ENCODE data around the gene SENP2.

GRCh38 chr3:185647134-185647879 is 61.2 kb downstream of the SENP2 start:
- no peak for TF ChIP-seq GLIS3 (CRISPR knock-in tag; IDR thresholded peaks at IDR 0.05)
- no peak for TF ChIP-seq PATZ1 (CRISPR knock-in tag; IDR thresholded peaks at IDR 0.05; ENCODE audit: borderline replicate concordance)
- TF ChIP-seq ZFP30 (CRISPR knock-in tag; IDR thresholded peaks at IDR 0.05) = no peak
- TF ChIP-seq TCF4 (CRISPR knock-in tag; IDR thresholded peaks at IDR 0.05; ENCODE audit: borderline replicate concordance) = no peak
- no peak for TF ChIP-seq PPARA (CRISPR knock-in tag; IDR thresholded peaks at IDR 0.05; ENCODE audit: borderline replicate concordance)
